ENCODE results near the gene FAM174B. TPM values are rescaled to one million over a fixed set of nuclear protein-coding genes. Genes with fewer than 3 reads are reported as not detected.

The FAM174B gene
- total RNA-seq, 3 donors from 2014 or later (not counting 1 experiment from before 2014, with no cell fraction given): 0.68 to 2.6 (median 0.88) TPM

- no peaks in the 10 kb centered on the region for H3K9me3 ChIP-seq (ENCODE audit: control insufficient read depth, insufficient read depth, low read length)
- no peaks in the 10 kb centered on the region for H3K9me3 Mint-ChIP-seq
- H3K27me3 Mint-ChIP-seq (ENCODE audit: low read depth in 2 of 2): peaks cover 0 to 24% of the 10 kb centered on the region in 2 donors
These were observed 18.6 kb downstream of the FAM174B start for GRCh38 chr15:92636908-92637481.

GRCh38 chr15:92636401-92636907 lies 19.1 kb downstream of the FAM174B start:
- Histone ChIP-seq H3K27me3 (ENCODE audit: control insufficient read depth, insufficient read depth, low read length) (no peaks in the 10 kb centered on the region), H3K4me3 (ENCODE audit: low read length) (no peak overlapping the region), H3K27ac (ENCODE audit: low read length) (no peak overlapping the region), H3K36me3 (ENCODE audit: control insufficient read depth, insufficient read depth, low read length) (no peaks in the 10 kb centered on the region), H3K9me3 (ENCODE audit: control insufficient read depth, insufficient read depth, low read length) (no peaks in the 10 kb centered on the region), H3K4me1 (ENCODE audit: control insufficient read depth, insufficient read depth, low read length) (no peaks in the 10 kb centered on the region)
- Mint-ChIP-seq H3K4me1 (peaks cover 0 to 5% of the 10 kb centered on the region in 2 donors), H3K4me3 (no peak overlapping the region), H3K27me3 (ENCODE audit: low read depth in 2 of 2) (peaks cover 0 to 21% of the 10 kb centered on the region in 2 donors), H3K27ac (no peak overlapping the region), H3K36me3 (no peaks in the 10 kb centered on the region), H3K9me3 (no peaks in the 10 kb centered on the region)
- DNase-seq (no peak), ATAC-seq (no peak)
- intact Hi-C loops (cut with micrococcal nuclease): no loop called here
- 94% methylated on average over 12 of the region's 12 CpGs for WGBS (ENCODE audit: insufficient coverage)
- no peak for TF ChIP-seq CTCF (IDR thresholded peaks at IDR 0.05)

More at GRCh38 chr15:92636908-92637481, 18.6 kb downstream of the FAM174B start:
- Mint-ChIP-seq H3K4me3 (no peak overlapping the region), H3K4me1 (peaks cover 0 to 5% of the 10 kb centered on the region in 2 donors), H3K36me3 (no peaks in the 10 kb centered on the region), H3K27ac (no peak overlapping the region)
- DNase-seq (no peak), ATAC-seq (no peak)
- H3K4me1 ChIP-seq (ENCODE audit: control insufficient read depth, insufficient read depth, low read length): no peaks in the 10 kb centered on the region
- no peak for TF ChIP-seq CTCF (IDR thresholded peaks at IDR 0.05)
- no peak overlapping the region for H3K27ac ChIP-seq (ENCODE audit: low read length)
- H3K4me3 ChIP-seq (ENCODE audit: low read length): no peak overlapping the region
- intact Hi-C loops (cut with micrococcal nuclease): no loop called here
- no peaks in the 10 kb centered on the region for H3K36me3 ChIP-seq (ENCODE audit: control insufficient read depth, insufficient read depth, low read length)
- WGBS (ENCODE audit: insufficient coverage): 84% methylated on average over 6 of the region's 6 CpGs
- no peaks in the 10 kb centered on the region for H3K27me3 ChIP-seq (ENCODE audit: control insufficient read depth, insufficient read depth, low read length)

DNA sequence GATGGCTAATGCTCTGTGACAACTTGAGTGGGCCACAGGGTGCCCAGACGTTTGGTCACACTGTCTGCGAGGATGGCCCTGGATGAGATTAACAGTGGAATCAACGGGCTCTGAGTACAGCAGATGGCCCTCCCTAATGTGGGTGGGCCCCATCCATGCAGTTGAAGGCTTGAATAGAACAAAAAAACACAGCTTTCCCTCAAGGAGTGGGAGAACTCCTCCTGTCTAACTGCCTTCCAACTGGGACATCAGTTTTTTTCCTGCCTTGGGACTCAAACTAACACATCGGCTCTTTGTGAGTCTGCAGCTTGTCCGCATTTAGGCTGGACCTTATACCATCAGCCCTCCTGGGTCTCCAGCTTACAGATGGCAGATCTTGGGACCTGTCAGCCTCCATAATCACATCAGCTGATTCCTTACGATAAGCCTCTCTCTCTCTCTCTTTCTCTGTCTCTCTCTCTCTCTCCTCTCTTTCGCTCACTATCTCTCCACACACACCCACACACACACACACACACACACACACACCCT lies 20.8 kb downstream of the FAM174B start:
- Histone ChIP-seq H3K4me1 (ENCODE audit: control insufficient read depth, insufficient read depth, low read length) (no peaks in the 10 kb centered on the region), H3K4me3 (ENCODE audit: low read length) (no peak overlapping the region), H3K27me3 (ENCODE audit: control insufficient read depth, insufficient read depth, low read length) (no peaks in the 10 kb centered on the region), H3K9me3 (ENCODE audit: control insufficient read depth, insufficient read depth, low read length) (no peaks in the 10 kb centered on the region), H3K36me3 (ENCODE audit: control insufficient read depth, insufficient read depth, low read length) (no peaks in the 10 kb centered on the region), H3K27ac (ENCODE audit: low read length) (no peak overlapping the region)
- ATAC-seq: no peak
- Mint-ChIP-seq H3K9me3 (no peaks in the 10 kb centered on the region), H3K27me3 (ENCODE audit: low read depth in 2 of 2) (peaks cover 0 to 12% of the 10 kb centered on the region in 2 donors), H3K4me1 (peaks cover 0 to 5% of the 10 kb centered on the region in 2 donors), H3K36me3 (no peaks in the 10 kb centered on the region), H3K27ac (no peak overlapping the region), H3K4me3 (no peak overlapping the region)
- intact Hi-C loops (cut with micrococcal nuclease): no loop called here
- DNase-seq: no peak
- WGBS (ENCODE audit: insufficient coverage): 89% methylated on average over 7 of the region's 7 CpGs
- TF ChIP-seq CTCF (IDR thresholded peaks at IDR 0.05): no peak

All from natural killer cell (primary cell).